Memory B cell (primary cell): ENCODE results near the gene GLRA3.
"Not testable (repeated sequence)": the region's sequence is repeated elsewhere in the genome, so short reads cannot be mapped to it uniquely, and the experiment has no call there.

ENCODE experiments used
- ATAC-seq: fragments of 150-1000 bp; cut with Tn5 transposase; 2 replicates; pipeline ENCODE4 v1.10.0; 2021; ENCODE audit warnings: low read depth, mild to moderate bottlenecking, moderate library complexity
- DNase-seq, 2 donors: peaks; one replicate each; pipeline ENCODE4 v3.0.0; 2022; ENCODE audit warnings: low spot score in 2 of 2
- H3K27ac Mint-ChIP-seq: one replicate; pipeline ENCODE4 v1.8.0; 2022; ENCODE audit warnings: mild to moderate bottlenecking, moderate library complexity, mixed read lengths
- H3K27me3 Mint-ChIP-seq: one replicate; pipeline ENCODE4 v1.8.0; 2022; ENCODE audit warnings: mixed read lengths
- H3K36me3 Mint-ChIP-seq: one replicate; pipeline ENCODE4 v1.8.0; 2022; ENCODE audit warnings: mild to moderate bottlenecking, mixed read lengths
- H3K4me1 Mint-ChIP-seq: one replicate; pipeline ENCODE4 v1.8.0; 2022; ENCODE audit warnings: mixed read lengths
- H3K4me3 Mint-ChIP-seq: one replicate; pipeline ENCODE4 v1.8.0; 2022; ENCODE audit warnings: mild to moderate bottlenecking, moderate library complexity, mixed read lengths
- H3K9me3 Mint-ChIP-seq: one replicate; pipeline ENCODE4 v1.8.0; 2022; ENCODE audit warnings: mixed read lengths

GLRA3 gene

DNA sequence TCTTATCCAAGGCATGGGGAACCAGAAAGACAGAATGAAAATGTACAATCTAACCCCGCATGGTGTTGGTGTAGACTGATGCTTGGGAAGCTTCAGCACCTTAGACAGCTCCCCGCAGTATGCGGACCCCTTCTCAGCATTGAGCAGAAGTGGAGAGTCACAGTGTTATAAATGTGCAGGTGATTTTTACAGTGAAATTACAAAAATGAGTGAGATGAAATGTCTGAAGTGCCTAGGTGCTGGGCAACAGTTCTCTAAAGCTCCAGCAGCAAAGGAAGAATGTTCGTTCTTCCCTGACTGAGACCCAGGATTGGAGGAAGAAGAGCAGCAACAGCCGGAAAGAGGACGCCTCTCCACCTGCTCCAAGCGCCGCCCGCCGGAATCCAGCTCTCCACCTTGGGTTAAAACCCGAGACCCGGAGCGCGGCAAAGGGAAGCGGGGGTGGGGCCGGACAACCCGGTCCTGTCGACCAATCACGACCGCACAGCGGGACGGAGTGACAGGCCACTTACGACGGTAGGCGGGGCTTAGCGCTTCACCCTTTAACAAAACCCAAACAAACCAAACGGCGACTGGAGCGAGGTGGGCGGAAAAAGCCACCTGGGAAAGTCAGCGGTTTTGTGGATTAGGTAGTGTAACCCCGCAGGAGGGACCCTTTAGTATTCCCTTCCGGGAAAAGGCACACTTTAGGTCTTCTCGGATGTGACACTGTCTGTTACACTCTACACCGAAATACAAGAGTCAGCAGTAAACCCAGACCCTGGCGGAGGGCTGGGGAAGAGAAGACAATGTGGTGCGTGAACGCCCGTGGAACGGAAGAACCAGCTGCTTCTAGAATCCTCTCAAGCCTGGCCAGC lies at the start of gene GLRA3:
GLRA3 (minus strand) TSS at position 403 of the 857 bp plus-strand sequence. CDS start 436 bp downstream, outside the sequence.
- H3K9me3 Mint-ChIP-seq, result no peaks in the 10 kb centered on the region
- peaks cover 12% of the 10 kb centered on the region for H3K4me1 Mint-ChIP-seq
- H3K36me3 Mint-ChIP-seq, result no peaks in the 10 kb centered on the region
- H3K27ac Mint-ChIP-seq, result peak within 1 kb of the TSS; percentile 54
- H3K4me3 Mint-ChIP-seq, result peak within 1 kb of the TSS; percentile 86
- ATAC-seq (peak; percentile 87), DNase-seq (peak; percentile 39 to 50)
- H3K27me3 Mint-ChIP-seq, result no peaks in the 10 kb centered on the region

DNA sequence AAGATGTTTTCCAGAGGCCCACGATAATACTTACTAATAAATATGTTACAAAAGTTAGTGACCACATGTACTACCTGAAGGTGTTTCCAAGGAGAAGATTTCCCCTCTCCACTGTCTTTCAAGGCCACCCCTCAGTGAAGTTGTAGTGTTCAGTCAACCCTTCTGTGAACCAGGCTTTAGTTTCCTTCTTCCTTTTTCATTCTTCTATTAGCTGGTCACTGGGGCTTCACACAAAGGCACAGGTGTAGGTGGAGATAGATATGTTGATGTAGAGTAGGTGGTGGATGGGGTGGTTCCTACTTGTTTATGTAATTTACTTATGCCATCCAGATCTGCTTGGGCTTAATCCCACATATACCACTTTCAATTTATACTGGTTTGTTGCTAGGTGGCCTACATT lies 45.9 kb upstream of the GLRA3 start:
- Mint-ChIP-seq H3K27me3 (no peaks in the 10 kb centered on the region), H3K4me3 (no peak overlapping the region), H3K36me3 (peaks cover 3% of the 10 kb centered on the region), H3K9me3 (peaks cover 10% of the 10 kb centered on the region), H3K4me1 (peaks cover 8% of the 10 kb centered on the region), H3K27ac (peak overlapping the region; percentile 80)
- ATAC-seq (no peak), DNase-seq (no peak)

DNA sequence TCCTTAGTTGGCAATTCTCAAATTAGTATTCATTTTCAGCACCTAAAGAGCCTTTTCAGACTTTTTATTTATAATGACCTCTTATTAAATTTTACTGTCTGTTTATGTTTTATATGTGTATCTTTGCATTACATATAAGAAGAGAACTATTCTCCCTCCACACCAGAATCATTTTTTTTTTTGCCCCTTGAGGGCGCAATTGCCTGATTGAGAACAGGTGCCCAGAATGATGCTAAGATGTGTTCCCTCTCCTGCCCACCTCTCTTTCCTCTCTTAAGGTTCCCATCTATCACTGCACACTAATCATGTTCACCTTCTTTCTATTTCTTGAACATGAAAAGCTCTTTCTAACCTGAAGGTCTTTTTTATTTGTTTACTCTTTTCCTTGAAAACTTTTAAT lies 44.9 kb upstream of the GLRA3 start:
- peaks cover 8% of the 10 kb centered on the region for H3K4me1 Mint-ChIP-seq
- peaks cover 3% of the 10 kb centered on the region for H3K36me3 Mint-ChIP-seq
- H3K27ac Mint-ChIP-seq, result peak overlapping the region; percentile 59

DNA sequence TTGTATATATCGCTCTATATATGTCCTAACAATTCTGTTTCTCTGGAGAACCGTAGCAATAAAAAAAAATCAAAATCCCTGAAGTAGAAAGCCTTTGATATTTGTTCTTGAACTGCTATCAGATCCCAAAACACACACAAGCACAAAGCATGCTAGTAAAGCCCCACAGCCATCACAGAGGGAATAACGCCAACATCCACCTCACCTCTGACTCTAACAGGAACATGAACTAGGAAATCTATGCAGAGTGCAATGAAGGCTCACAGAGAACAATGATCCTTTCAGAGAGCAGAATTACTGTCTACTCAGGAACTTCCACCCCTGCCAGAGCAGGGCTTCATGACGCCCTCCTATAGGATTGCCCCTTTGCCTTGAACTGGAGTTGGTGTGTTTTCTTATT lies 44.1 kb upstream of the GLRA3 start:
- H3K4me3 Mint-ChIP-seq, H3K36me3 Mint-ChIP-seq, H3K9me3 Mint-ChIP-seq, H3K4me1 Mint-ChIP-seq, H3K27me3 Mint-ChIP-seq, H3K27ac Mint-ChIP-seq, DNase-seq, ATAC-seq: not testable (repeated sequence)

More for the DNA sequence above, 44.9 kb upstream of the GLRA3 start:
- Mint-ChIP-seq H3K4me3 (no peak overlapping the region), H3K27me3 (no peaks in the 10 kb centered on the region), H3K9me3 (peaks cover 7% of the 10 kb centered on the region)
- peak; percentile 60 for ATAC-seq
- DNase-seq, result peak; percentile 14 to 37

DNA sequence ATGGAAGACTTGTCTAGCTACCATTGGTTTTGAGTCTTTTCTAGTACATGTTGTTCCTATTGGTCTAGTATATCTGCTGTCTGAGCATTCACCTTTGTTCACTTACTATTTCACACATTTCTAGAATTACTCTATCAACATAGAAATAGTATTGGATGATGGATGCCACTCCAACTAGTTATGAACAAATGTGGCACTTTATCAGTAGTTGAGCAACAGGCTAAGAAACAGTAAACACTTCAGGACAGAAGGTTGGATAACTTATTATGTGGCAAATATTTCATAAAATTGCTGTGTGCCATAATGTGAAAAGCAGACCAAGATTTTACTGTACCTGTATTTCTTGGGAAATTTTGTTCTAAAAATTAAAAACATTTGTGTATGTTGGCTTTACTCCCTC lies 42.4 kb upstream of the GLRA3 start:
- H3K4me1 Mint-ChIP-seq, result peaks cover 8% of the 10 kb centered on the region
- no peak overlapping the region for H3K4me3 Mint-ChIP-seq
- H3K9me3 Mint-ChIP-seq, result peaks cover 4% of the 10 kb centered on the region
- H3K36me3 Mint-ChIP-seq, result peaks cover 2% of the 10 kb centered on the region
- DNase-seq (no peak), ATAC-seq (no peak)
- no peak overlapping the region for H3K27ac Mint-ChIP-seq
- no peaks in the 10 kb centered on the region for H3K27me3 Mint-ChIP-seq

DNA sequence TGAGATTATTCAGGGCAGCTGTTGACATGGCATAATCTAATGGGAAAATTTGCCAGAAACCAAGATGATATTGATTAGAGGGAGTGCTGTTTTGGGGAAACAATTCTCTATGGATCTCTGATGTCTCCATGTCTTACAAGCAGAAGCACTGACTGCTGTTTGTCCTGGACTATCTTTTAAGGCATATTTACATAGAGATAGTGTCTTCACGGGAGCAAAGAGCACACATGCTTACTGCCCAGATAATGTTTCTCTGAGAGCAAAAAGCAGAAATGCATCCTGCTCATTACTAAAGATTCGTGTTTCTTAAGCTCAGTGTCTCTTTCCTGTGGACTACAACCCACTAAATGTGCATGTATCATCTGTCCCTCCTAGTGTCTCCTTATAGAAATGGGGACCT lies 41.3 kb upstream of the GLRA3 start:
- Mint-ChIP-seq H3K4me3 (no peak overlapping the region), H3K4me1 (peaks cover 8% of the 10 kb centered on the region), H3K27me3 (no peaks in the 10 kb centered on the region)

DNA sequence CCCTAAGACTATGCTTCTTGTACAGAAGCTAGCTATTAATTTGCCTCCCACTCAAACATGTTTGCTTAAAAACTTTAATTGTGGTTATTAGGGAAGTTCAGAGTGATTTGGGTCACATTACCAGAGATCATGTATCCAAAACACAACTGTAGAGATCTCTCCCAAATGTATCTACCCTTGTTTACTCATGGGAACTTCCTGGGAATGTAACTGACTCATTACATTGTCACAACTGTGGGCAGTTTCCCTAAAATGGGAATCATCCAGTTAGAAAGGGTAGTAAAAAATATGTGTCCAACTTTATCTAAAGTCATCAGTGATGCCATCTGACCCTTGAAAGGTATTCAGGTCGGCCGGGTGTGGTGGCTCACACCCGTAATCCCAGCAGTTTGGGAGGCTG lies 40.3 kb upstream of the GLRA3 start:
- DNase-seq (no peak), ATAC-seq (no peak)
- peaks cover 2% of the 10 kb centered on the region for H3K36me3 Mint-ChIP-seq
- H3K4me3 Mint-ChIP-seq, result no peak overlapping the region
- H3K27me3 Mint-ChIP-seq, result no peaks in the 10 kb centered on the region
- no peak overlapping the region for H3K27ac Mint-ChIP-seq
- peaks cover 4% of the 10 kb centered on the region for H3K4me1 Mint-ChIP-seq
- peaks cover 3% of the 10 kb centered on the region for H3K9me3 Mint-ChIP-seq

More for the DNA sequence above, 41.3 kb upstream of the GLRA3 start:
- no peak for ATAC-seq
- no peak for DNase-seq
- H3K36me3 Mint-ChIP-seq, result peaks cover 2% of the 10 kb centered on the region
- peaks cover 4% of the 10 kb centered on the region for H3K9me3 Mint-ChIP-seq
- H3K27ac Mint-ChIP-seq, result no peak overlapping the region

DNA sequence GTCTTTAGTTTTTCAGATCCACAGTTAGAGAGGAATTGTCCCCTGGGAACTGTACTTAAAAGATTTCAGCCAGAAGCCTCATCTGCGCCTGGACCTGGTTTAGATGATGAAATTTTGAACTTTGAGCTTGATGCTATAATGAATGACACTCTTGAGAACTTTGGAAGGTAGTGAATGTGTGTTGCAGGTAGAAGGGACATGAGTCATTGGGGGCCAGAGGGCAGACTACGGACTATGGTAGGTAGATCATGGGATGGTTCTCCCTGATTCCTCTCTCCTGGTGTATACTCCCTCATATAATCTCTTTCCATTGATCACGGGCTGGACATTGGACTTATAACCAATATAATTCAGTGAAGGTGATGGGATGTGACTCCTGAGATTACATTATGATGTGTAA lies 38.9 kb upstream of the GLRA3 start:
- Mint-ChIP-seq H3K27ac (no peak overlapping the region), H3K27me3 (no peaks in the 10 kb centered on the region), H3K4me1 (peaks cover 3% of the 10 kb centered on the region), H3K4me3 (no peak overlapping the region), H3K36me3 (peaks cover 2% of the 10 kb centered on the region), H3K9me3 (peaks cover 5% of the 10 kb centered on the region)
- ATAC-seq (no peak), DNase-seq (no peak)

DNA sequence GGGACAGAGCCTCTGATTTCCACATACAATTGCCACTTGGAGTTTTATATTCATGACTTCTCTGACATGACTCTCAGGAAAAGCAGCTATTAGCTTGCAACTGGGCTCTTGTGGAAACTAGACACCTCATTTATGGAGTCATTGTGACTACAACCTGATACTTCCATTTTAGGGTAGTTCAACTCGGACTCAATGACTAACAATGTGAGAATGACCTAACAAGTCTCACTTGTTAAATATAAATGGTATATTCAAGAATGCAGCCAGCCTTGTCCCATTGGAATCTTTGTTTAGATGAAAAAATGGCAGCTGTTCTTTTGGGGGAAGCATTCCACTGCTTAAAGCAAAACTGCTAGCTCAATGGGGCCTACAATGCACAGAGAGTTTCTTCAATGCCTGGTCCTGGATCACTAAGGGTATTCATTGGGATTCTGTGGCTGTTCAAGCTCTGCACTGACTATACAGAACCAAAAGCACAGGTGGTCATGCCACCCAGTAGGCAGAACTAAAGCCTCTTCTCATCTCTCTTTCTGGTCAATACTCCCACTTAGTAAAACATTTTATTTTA lies 36.5 kb upstream of the GLRA3 start:
- DNase-seq (no peak), ATAC-seq (no peak)
- H3K36me3 Mint-ChIP-seq, result peaks cover 2% of the 10 kb centered on the region
- H3K4me1 Mint-ChIP-seq, result peaks cover 8% of the 10 kb centered on the region
- H3K4me3 Mint-ChIP-seq, result no peak overlapping the region
- H3K9me3 Mint-ChIP-seq, result peaks cover 7% of the 10 kb centered on the region
- H3K27me3 Mint-ChIP-seq, result no peaks in the 10 kb centered on the region
- no peak overlapping the region for H3K27ac Mint-ChIP-seq

DNA sequence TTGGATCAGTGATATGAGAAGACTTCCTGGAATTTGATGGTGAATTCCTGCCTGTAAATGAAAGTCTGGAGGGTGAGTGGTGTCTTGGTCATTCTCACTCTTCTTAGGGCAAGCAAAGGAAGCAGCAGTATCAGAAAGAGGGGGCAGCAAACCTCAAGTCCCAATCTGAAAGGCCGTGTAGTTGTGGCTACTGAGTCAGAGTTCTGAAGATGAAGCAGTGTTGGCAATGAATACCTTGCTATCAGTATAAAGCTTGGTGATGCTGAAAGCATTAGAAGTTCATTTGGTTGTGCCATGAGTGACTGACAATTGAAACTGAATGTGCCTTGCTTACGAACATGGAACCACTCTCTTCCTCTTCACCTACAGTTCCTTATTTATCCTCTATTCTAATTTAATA lies 35.0 kb upstream of the GLRA3 start:
- no peak overlapping the region for H3K4me3 Mint-ChIP-seq
- peaks cover 2% of the 10 kb centered on the region for H3K36me3 Mint-ChIP-seq
- H3K27me3 Mint-ChIP-seq, result no peaks in the 10 kb centered on the region
- H3K9me3 Mint-ChIP-seq, result peaks cover 7% of the 10 kb centered on the region
- ATAC-seq, result no peak
- peaks cover 13% of the 10 kb centered on the region for H3K4me1 Mint-ChIP-seq
- peak overlapping the region; percentile 24 for H3K27ac Mint-ChIP-seq
- no peak for DNase-seq

DNA sequence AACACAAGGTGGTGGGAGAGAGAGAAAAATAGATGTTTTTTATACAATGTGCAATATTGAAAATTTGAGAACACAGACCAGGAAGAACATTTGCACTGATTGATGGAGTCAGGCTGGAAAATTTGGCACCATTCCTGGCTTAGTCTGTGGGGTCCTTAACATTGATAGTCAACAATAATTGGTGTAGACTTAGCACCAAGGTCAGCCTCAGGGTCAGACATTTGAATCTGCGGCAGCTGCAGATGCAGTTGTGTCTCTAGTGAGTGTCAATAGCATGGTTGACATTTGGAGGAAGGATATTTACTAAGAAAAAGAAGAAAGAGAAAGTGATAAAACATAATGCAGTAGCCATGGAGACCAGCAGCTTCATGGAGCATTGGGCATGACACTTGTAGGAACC lies 31.5 kb upstream of the GLRA3 start:
- DNase-seq, result no peak
- H3K9me3 Mint-ChIP-seq, result peaks cover 7% of the 10 kb centered on the region
- no peaks in the 10 kb centered on the region for H3K36me3 Mint-ChIP-seq

DNA sequence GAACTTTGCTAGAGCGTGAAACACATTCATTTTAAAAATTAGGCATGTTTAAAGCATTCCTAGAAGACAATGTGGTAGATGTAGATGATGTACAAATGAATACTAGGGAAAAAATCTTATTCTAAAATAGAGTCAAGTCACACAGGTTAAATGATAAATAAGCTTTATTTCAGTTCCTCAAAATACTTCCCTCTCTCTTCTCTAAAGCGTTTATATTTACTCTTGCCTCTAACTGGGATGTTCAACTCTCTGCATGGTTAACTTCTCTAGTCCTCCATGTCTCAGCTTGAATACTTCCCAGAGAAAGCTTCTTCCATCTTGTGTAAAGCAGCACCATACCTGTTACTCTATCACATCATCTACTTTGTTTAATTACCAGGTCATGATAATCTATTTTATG lies 30.9 kb upstream of the GLRA3 start:
- peaks cover 10% of the 10 kb centered on the region for H3K9me3 Mint-ChIP-seq
- H3K27ac Mint-ChIP-seq, result no peak overlapping the region
- no peaks in the 10 kb centered on the region for H3K27me3 Mint-ChIP-seq
- no peaks in the 10 kb centered on the region for H3K36me3 Mint-ChIP-seq
- DNase-seq (no peak), ATAC-seq (peak; percentile 90)
- H3K4me1 Mint-ChIP-seq, result peaks cover 17% of the 10 kb centered on the region
- H3K4me3 Mint-ChIP-seq, result peak overlapping the region; percentile 6

More for the DNA sequence above, 31.5 kb upstream of the GLRA3 start:
- Mint-ChIP-seq H3K4me3 (no peak overlapping the region), H3K4me1 (peaks cover 17% of the 10 kb centered on the region), H3K27ac (no peak overlapping the region), H3K27me3 (no peaks in the 10 kb centered on the region)
- ATAC-seq, result no peak

DNA sequence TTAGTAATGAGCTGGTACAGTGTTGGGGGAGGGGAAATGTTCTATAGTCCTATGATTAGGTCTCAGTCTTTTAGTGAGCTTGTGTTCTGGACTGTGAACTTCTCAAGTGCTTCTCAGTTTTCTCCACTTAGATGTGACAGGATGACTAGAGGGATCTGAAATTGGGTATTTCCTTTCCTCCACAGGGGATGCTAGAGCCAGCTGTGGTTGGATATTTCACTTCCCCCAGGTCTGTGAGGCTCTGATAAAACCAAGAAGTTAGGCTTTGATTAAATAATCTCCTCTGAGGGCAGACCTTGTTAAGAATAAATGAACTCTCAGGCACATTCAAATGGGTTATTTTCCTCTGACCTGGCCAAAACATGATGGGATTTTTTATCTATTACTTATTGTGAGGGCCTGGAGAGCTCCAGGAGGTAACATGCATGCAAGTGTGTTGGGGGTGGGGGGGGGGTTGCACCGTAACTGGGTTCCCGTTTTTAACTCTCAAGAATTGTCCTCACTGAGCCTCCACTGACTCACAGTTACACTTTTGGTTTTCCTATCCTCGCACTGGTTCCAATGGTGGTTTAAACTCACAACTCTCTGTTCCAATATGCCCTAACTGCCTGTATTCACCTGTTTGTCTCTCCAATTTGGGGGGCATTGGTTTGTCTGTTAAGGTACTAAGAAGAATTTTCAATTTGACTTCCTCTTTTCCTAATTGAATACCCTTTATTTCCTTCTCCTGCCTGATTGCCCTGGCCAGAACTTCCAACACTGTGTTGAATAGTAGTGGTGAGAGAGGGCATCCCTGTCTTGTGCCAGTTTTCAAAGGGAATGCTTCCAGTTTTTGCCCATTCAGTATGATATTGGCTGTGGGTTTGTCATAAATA lies 28.1 kb upstream of the GLRA3 start:
- ATAC-seq (no peak), DNase-seq (no peak)
- Mint-ChIP-seq H3K4me3 (no peak overlapping the region), H3K9me3 (peaks cover 8% of the 10 kb centered on the region), H3K27ac (no peak overlapping the region), H3K36me3 (no peaks in the 10 kb centered on the region), H3K4me1 (peaks cover 14% of the 10 kb centered on the region), H3K27me3 (no peaks in the 10 kb centered on the region)

DNA sequence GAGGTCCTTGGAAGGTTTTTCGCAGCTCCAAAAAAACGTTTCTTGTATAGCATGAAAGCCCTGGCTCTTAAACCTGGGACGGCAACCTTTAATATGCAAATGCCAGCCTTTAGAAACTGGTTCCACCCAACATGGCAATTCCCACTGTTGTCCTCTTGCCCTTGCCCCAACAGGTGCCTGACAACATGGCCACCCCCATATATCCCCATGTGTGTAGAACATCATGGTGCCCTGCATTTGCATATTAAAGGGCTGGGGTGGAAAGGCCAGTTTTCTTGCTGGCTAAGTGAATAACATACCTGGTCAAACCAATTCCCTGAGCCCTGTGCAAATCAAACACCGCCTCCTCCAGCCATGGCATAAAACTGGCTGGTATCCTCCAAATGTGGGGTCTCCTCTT lies 26.0 kb upstream of the GLRA3 start:
- no peak overlapping the region for H3K27ac Mint-ChIP-seq
- H3K27me3 Mint-ChIP-seq, result no peaks in the 10 kb centered on the region
- peaks cover 6% of the 10 kb centered on the region for H3K9me3 Mint-ChIP-seq
- ATAC-seq, result no peak
- peaks cover 8% of the 10 kb centered on the region for H3K4me1 Mint-ChIP-seq
- DNase-seq, result no peak
- H3K4me3 Mint-ChIP-seq, result no peak overlapping the region
- H3K36me3 Mint-ChIP-seq, result no peaks in the 10 kb centered on the region
